Activated T-cell treated with anti-CD3 and anti-CD28 coated beads for 1 hour (primary cell): ENCODE data around the gene TMEM25.
A peak's percentile ranks its signal among the peaks of the same experiment; 100 is the strongest.
"Not testable (repeated sequence)": the region's sequence is repeated elsewhere in the genome, so short reads cannot be mapped to it uniquely, and the experiment has no call there.

Source experiments
- DNase-seq: peaks from one replicate; pipeline ENCODE4 v3.0.0-alpha.2; 2020; ENCODE audit warnings: low read depth

TMEM25 gene

GRCh38 chr11:118532852-118533768, 2.1 kb downstream of the TMEM25 start:
- no peak for DNase-seq

GRCh38 chr11:118533769-118534729, 3.1 kb downstream of the TMEM25 start:
- no peak for DNase-seq

GRCh38 chr11:118535261-118535660, 4.3 kb downstream of the TMEM25 start:
- no peak for DNase-seq

GRCh38 chr11:118536726-118537125, 5.7 kb downstream of the TMEM25 start:
- no peak for DNase-seq

- DNase-seq = no peak
Measured at GRCh38 chr11:118537409-118537980, 6.5 kb downstream of the TMEM25 start.

- DNase-seq = no peak
Measured at GRCh38 chr11:118544010-118544646, 13.1 kb downstream of the TMEM25 start.

GRCh38 chr11:118544647-118545010, 13.6 kb downstream of the TMEM25 start:
- no peak for DNase-seq

- DNase-seq = no peak
Measured at GRCh38 chr11:118545533-118545932, 14.5 kb downstream of the TMEM25 start.

- no peak for DNase-seq
Measured at GRCh38 chr11:118547132-118547531, 16.1 kb downstream of the TMEM25 start.

- no peak for DNase-seq
Measured at GRCh38 chr11:118552341-118552740, 21.3 kb downstream of the TMEM25 start.

- no peak for DNase-seq
Measured at GRCh38 chr11:118560806-118561205, 29.8 kb downstream of the TMEM25 start.

- no peak for DNase-seq
Measured at GRCh38 chr11:118565051-118565450, 34.1 kb downstream of the TMEM25 start.

- no peak for DNase-seq
Measured at GRCh38 chr11:118569670-118570069, 38.7 kb downstream of the TMEM25 start.

- DNase-seq = no peak
Measured at GRCh38 chr11:118570787-118571186, 39.8 kb downstream of the TMEM25 start.

- DNase-seq = not testable (repeated sequence)
Measured at GRCh38 chr11:118571701-118572060, 40.7 kb downstream of the TMEM25 start.

GRCh38 chr11:118572061-118572980, 41.3 kb downstream of the TMEM25 start, which contains the start of gene ARCN1:
Gene ARCN1, plus strand, starts transcription at chr11:118572409. Its CDS starts 139 bp downstream, at chr11:118572548.
- peak; percentile 62 for DNase-seq

- no peak for DNase-seq
Measured at GRCh38 chr11:118572981-118573550, 42.1 kb downstream of the TMEM25 start.

GRCh38 chr11:118574636-118575035, 43.6 kb downstream of the TMEM25 start:
- DNase-seq = no peak

- not testable (repeated sequence) for DNase-seq
Measured at GRCh38 chr11:118577995-118578394, 47.0 kb downstream of the TMEM25 start.

GRCh38 chr11:118581057-118581456, 50.1 kb downstream of the TMEM25 start:
- DNase-seq = no peak
